ENCODE measurements around the gene CD109.

CD109 gene

GRCh38 chr6:73728548-73729205, 32.7 kb downstream of the CD109 start:
- DNase-seq = peak in 1 of 5 donors; percentile 46

- no peak for DNase-seq
Measured at GRCh38 chr6:73731285-73731684, 35.3 kb downstream of the CD109 start.

- DNase-seq = peak; percentile 15 to 71 (median 41)
Measured at GRCh38 chr6:73732845-73733675, 37.1 kb downstream of the CD109 start.

GRCh38 chr6:73733791-73734190, 37.8 kb downstream of the CD109 start:
- no peak for DNase-seq

GRCh38 chr6:73734832-73735453, 38.9 kb downstream of the CD109 start:
- no peak for DNase-seq

GRCh38 chr6:73738367-73739028, 42.5 kb downstream of the CD109 start:
- DNase-seq = no peak

- peak in 1 of 5 donors; percentile 57 for DNase-seq
Measured at GRCh38 chr6:73739096-73739495, 43.1 kb downstream of the CD109 start.

- no peak for DNase-seq
Measured at GRCh38 chr6:73742433-73742832, 46.4 kb downstream of the CD109 start.

GRCh38 chr6:73743081-73743480, 47.1 kb downstream of the CD109 start:
- DNase-seq = no peak

- DNase-seq = no peak
Measured at GRCh38 chr6:73743556-73743955, 47.6 kb downstream of the CD109 start.

- no peak for DNase-seq
Measured at GRCh38 chr6:73746787-73747186, 50.8 kb downstream of the CD109 start.

- DNase-seq = peak in 1 of 5 donors; percentile 59
Measured at GRCh38 chr6:73747289-73747688, 51.3 kb downstream of the CD109 start.

- no peak for DNase-seq
Measured at GRCh38 chr6:73752943-73753342, 56.9 kb downstream of the CD109 start.

- no peak for DNase-seq
Measured at GRCh38 chr6:73766040-73766439, 70.0 kb downstream of the CD109 start.

GRCh38 chr6:73768558-73768957, 72.6 kb downstream of the CD109 start:
- DNase-seq = no peak

- DNase-seq = no peak
Measured at GRCh38 chr6:73769976-73770375, 74.0 kb downstream of the CD109 start.

GRCh38 chr6:73774311-73774774, 78.3 kb downstream of the CD109 start:
- DNase-seq = no peak

- DNase-seq = no peak
Measured at GRCh38 chr6:73779943-73780342, 83.9 kb downstream of the CD109 start.

- DNase-seq = no peak
Measured at GRCh38 chr6:73782911-73783310, 86.9 kb downstream of the CD109 start.

GRCh38 chr6:73784726-73785505, 88.9 kb downstream of the CD109 start:
- no peak for DNase-seq

GRCh38 chr6:73790574-73790973, 94.6 kb downstream of the CD109 start:
- DNase-seq = no peak

- DNase-seq = no peak
Measured at GRCh38 chr6:73791336-73791735, 95.3 kb downstream of the CD109 start.

All from T-helper 1 cell (primary cell).